Measurements from ENCODE around the gene BAZ1B.
"Not testable (repeated sequence)": the region's sequence is repeated elsewhere in the genome, so short reads cannot be mapped to it uniquely, and the experiment has no call there.

Gene BAZ1B

GRCh38 chr7:73522105-73522872 is at the start of gene BAZ1B:
Gene BAZ1B (minus strand): TSS chr7:73522293. CDS start chr7:73521933, 360 bp downstream.
- peak within 1 kb of the TSS; percentile 86 for H3K4me3 ChIP-seq (ENCODE audit: low read depth, low read length)
- TF ChIP-seq POLR2A (IDR thresholded peaks at IDR 0.05; ENCODE audit: extremely low read depth, insufficient read length) (peak; percentile 82), CTCF (IDR thresholded peaks at IDR 0.05; ENCODE audit: low read depth, low read length) (no peak), MYC (IDR thresholded peaks at IDR 0.05; ENCODE audit: low read depth, low read length) (peak; percentile 53), MAX (IDR thresholded peaks at IDR 0.05; ENCODE audit: low read depth, low read length) (peak; percentile 51)
- peak; percentile 100 for DNase-seq (ENCODE audit: low read depth)

GRCh38 chr7:73570977-73571376 is 48.9 kb upstream of the BAZ1B start:
- no peak for TF ChIP-seq CTCF (IDR thresholded peaks at IDR 0.05; ENCODE audit: low read depth, low read length)
- no peak for TF ChIP-seq MAX (IDR thresholded peaks at IDR 0.05; ENCODE audit: low read depth, low read length)
- no peak for TF ChIP-seq MYC (IDR thresholded peaks at IDR 0.05; ENCODE audit: low read depth, low read length)
- TF ChIP-seq POLR2A (IDR thresholded peaks at IDR 0.05; ENCODE audit: extremely low read depth, insufficient read length), result no peak
- H3K4me3 ChIP-seq (ENCODE audit: low read depth, low read length), result no peak overlapping the region
- no peak for DNase-seq (ENCODE audit: low read depth)

GRCh38 chr7:73570521-73570920 is 48.4 kb upstream of the BAZ1B start:
- H3K4me3 ChIP-seq (ENCODE audit: low read depth, low read length), result no peak overlapping the region
- TF ChIP-seq MAX (IDR thresholded peaks at IDR 0.05; ENCODE audit: low read depth, low read length) (no peak), CTCF (IDR thresholded peaks at IDR 0.05; ENCODE audit: low read depth, low read length) (no peak), POLR2A (IDR thresholded peaks at IDR 0.05; ENCODE audit: extremely low read depth, insufficient read length) (no peak), MYC (IDR thresholded peaks at IDR 0.05; ENCODE audit: low read depth, low read length) (no peak)
- DNase-seq (ENCODE audit: low read depth), result no peak

GRCh38 chr7:73569042-73569608 is 47.0 kb upstream of the BAZ1B start:
- DNase-seq (ENCODE audit: low read depth), result no peak
- TF ChIP-seq MYC (IDR thresholded peaks at IDR 0.05; ENCODE audit: low read depth, low read length) (no peak), CTCF (IDR thresholded peaks at IDR 0.05; ENCODE audit: low read depth, low read length) (peak; percentile 4)
- no peak overlapping the region for H3K4me3 ChIP-seq (ENCODE audit: low read depth, low read length)

- DNase-seq (ENCODE audit: low read depth), result no peak
- no peak for TF ChIP-seq POLR2A (IDR thresholded peaks at IDR 0.05; ENCODE audit: extremely low read depth, insufficient read length)
These were observed 46.0 kb upstream of the BAZ1B start for GRCh38 chr7:73567846-73568685.

GRCh38 chr7:73567140-73567539 is 45.0 kb upstream of the BAZ1B start:
- no peak overlapping the region for H3K4me3 ChIP-seq (ENCODE audit: low read depth, low read length)
- no peak for DNase-seq (ENCODE audit: low read depth)
- TF ChIP-seq POLR2A (IDR thresholded peaks at IDR 0.05; ENCODE audit: extremely low read depth, insufficient read length), result no peak
- TF ChIP-seq MAX (IDR thresholded peaks at IDR 0.05; ENCODE audit: low read depth, low read length), result no peak
- TF ChIP-seq CTCF (IDR thresholded peaks at IDR 0.05; ENCODE audit: low read depth, low read length), result no peak
- no peak for TF ChIP-seq MYC (IDR thresholded peaks at IDR 0.05; ENCODE audit: low read depth, low read length)

More at GRCh38 chr7:73567846-73568685, 46.0 kb upstream of the BAZ1B start:
- H3K4me3 ChIP-seq (ENCODE audit: low read depth, low read length), result no peak overlapping the region

GRCh38 chr7:73566431-73566830 is 44.3 kb upstream of the BAZ1B start:
- not testable (repeated sequence) for DNase-seq (ENCODE audit: low read depth); H3K4me3 ChIP-seq (ENCODE audit: low read depth, low read length)
